ENCODE results near the gene ERBB4. TPM values are rescaled to one million over a fixed set of nuclear protein-coding genes. Genes with fewer than 3 reads are reported as not detected.

Gene ERBB4
- total and polyA plus RNA-seq, 5 donors, result 4.3 to 38.8 (median 33.4) TPM

DNA sequence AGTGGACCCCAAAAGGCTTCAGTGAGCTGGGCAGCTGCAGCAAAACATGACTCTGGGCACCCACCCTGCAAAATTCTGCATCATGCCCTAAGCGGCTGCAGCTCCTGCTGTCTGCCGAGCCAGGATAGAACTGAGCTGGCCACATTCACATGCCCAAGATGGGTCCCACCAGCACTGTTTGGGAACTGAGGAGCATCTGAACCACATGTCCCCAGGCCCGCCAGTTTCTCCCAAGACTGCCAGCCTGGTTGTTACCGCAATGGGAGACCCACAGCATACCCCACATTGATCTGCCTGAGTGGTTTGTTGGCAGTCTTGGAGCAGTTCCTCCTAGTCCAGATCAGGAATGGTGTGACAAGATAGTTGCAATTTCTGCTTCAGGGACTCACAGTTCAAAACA is 1035.4 kb downstream of the ERBB4 start:
- intact Hi-C loops (cut with DNase I), result no loop called here
- 90% methylated on average over 4 of the region's 4 CpGs for WGBS
- Histone ChIP-seq H3K27ac (ENCODE audit: low read length) (no peak overlapping the region), H3K27me3 (ENCODE audit: control insufficient read depth, insufficient read depth) (no peaks in the 10 kb centered on the region), H3K4me3 (ENCODE audit: low read length) (no peak overlapping the region), H3K9me3 (ENCODE audit: control insufficient read depth, low read length) (no peaks in the 10 kb centered on the region), H3K4me1 (ENCODE audit: control insufficient read depth, insufficient read depth, low read length) (no peaks in the 10 kb centered on the region)
- DNase-seq (no peak), ATAC-seq (peak in 1 of 2 donors; percentile 19)

DNA sequence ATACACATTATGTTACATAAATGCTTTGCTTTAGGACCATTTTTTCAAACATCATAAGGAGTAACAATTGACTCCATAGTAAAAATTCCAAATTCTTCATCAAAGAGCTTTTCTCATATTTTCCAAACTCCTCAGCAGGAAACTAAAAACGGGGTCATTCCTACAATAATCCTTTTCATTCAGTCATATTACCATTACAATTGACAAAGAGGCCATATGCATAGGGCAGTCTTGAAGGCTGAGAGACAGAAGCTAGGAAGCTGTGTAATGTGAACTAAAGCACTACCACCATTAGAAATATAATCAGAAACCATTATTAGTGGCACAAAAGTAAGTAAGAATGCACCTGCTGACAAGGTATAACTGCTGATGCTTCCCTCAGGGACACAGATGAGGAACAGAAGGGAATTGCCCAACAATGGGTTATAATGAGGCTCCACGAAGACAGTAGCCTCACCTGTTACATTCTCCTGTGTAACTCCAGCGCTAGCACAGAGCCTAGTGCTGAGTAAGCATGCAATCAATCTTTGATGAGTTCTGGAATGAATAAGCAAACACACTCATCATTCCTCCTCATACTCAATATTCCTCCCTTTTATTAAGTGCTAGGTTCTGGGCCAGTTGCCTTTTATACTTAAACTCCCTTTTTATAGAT is 1039.9 kb downstream of the ERBB4 start:
- Histone ChIP-seq H3K4me3 (ENCODE audit: low read length) (no peak overlapping the region), H3K27ac (ENCODE audit: low read length) (no peak overlapping the region), H3K9me3 (ENCODE audit: control insufficient read depth, low read length) (no peaks in the 10 kb centered on the region), H3K27me3 (ENCODE audit: control insufficient read depth, insufficient read depth) (no peaks in the 10 kb centered on the region), H3K4me1 (ENCODE audit: control insufficient read depth, insufficient read depth, low read length) (no peaks in the 10 kb centered on the region)
- intact Hi-C loops (cut with DNase I), result no loop called here
- ATAC-seq, result no peak
- 38% methylated on average over 3 of the region's 3 CpGs for WGBS
- DNase-seq, result no peak

DNA sequence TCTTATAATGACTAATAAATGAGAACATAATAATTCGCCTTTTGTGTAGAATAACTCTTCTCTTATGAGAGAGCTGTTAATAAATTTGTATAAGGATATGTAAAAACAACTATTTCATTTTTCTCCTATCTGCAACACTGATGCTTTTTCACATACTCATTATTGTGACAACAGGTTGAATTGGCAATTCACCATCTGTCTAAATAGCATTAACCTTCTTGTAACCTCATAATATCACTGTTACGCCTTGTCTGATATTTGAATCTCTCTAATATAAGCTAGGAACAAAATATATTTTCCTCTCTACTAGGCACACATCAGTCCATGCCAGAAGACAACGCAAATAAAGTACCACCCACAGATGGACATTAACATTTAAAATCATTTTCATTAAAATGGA is 1043.3 kb downstream of the ERBB4 start:
- no peaks in the 10 kb centered on the region for H3K4me1 ChIP-seq (ENCODE audit: control insufficient read depth, insufficient read depth, low read length)
- 79% methylated on average over 3 of the region's 3 CpGs for WGBS
- no peaks in the 10 kb centered on the region for H3K27me3 ChIP-seq (ENCODE audit: control insufficient read depth, insufficient read depth)
- ATAC-seq (no peak), DNase-seq (no peak)
- no peaks in the 10 kb centered on the region for H3K9me3 ChIP-seq (ENCODE audit: control insufficient read depth, low read length)
- H3K4me3 ChIP-seq (ENCODE audit: low read length), result no peak overlapping the region
- no peak overlapping the region for H3K27ac ChIP-seq (ENCODE audit: low read length)
- intact Hi-C loops (cut with DNase I), result no loop called here

DNA sequence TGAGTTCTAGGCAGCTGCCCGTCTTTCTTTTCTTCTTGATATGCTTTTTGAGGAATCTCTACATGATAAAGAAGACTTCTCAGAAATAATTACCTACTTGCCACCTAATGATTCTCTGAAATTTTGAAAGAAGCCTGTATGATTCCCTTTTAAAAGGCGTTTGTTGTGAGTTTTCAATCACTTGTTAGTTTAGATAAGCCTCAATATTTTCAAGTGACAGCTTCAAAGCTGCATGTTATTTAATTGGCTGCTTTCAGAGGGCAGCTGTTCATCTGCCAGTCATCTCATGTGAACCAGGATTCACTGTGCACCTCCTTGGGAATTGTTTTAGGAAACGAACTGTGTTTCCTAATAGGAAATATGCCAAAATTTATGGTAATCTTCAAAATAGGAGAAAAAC is 1044.1 kb downstream of the ERBB4 start:
- WGBS, result 27% methylated on average over 3 of the region's 3 CpGs
- Histone ChIP-seq H3K27me3 (ENCODE audit: control insufficient read depth, insufficient read depth) (no peaks in the 10 kb centered on the region), H3K4me3 (ENCODE audit: low read length) (no peak overlapping the region), H3K9me3 (ENCODE audit: control insufficient read depth, low read length) (no peaks in the 10 kb centered on the region), H3K27ac (ENCODE audit: low read length) (no peak overlapping the region), H3K4me1 (ENCODE audit: control insufficient read depth, insufficient read depth, low read length) (no peaks in the 10 kb centered on the region)
- DNase-seq (no peak), ATAC-seq (no peak)
- intact Hi-C loops (cut with DNase I), result no loop called here

DNA sequence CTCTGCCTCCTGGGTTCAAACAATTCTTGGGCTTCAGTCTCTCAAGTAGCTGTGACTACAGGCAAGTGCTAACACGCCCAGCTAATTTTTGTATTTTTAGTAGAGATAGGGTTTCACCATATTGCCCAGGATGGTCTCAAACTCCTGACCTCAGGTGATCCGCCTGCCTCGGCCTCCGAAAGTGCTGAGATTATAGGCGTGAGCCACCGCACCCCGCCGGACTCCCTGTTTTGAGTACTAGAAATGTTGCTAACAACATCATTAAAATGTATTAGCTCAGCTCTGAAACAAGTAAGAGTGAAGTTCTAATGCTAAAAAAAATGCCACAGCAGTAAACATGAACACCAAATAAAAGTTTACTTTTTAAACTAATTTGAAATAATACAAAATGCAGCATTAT is 1044.5 kb downstream of the ERBB4 start:
- intact Hi-C loops (cut with DNase I), result no loop called here
- H3K4me1 ChIP-seq (ENCODE audit: control insufficient read depth, insufficient read depth, low read length), result no peaks in the 10 kb centered on the region
- no peaks in the 10 kb centered on the region for H3K27me3 ChIP-seq (ENCODE audit: control insufficient read depth, insufficient read depth)
- H3K27ac ChIP-seq (ENCODE audit: low read length), result no peak overlapping the region
- no peaks in the 10 kb centered on the region for H3K9me3 ChIP-seq (ENCODE audit: control insufficient read depth, low read length)
- 83% methylated on average over 8 of the region's 8 CpGs for WGBS
- no peak overlapping the region for H3K4me3 ChIP-seq (ENCODE audit: low read length)
- DNase-seq (no peak), ATAC-seq (no peak)

DNA sequence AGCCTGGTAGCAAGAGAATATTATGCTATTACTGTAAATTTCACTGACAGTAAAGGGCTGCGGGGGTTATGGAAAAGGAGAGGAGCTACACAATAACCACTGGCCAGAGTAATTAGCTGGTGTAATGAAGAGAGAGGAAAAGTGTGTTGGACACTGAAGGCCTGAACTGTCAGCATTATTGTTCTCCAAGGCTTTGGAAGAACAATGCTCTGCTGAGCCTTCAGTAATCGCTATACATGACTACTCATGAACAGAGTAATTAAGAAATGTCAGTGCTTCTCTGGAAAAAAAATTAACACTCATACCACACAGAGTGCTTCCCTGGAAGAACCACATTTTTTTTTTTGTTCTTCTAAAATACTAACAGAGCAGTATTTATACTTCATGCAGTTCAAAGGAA is 1050.9 kb downstream of the ERBB4 start:
- H3K4me3 ChIP-seq (ENCODE audit: low read length), result no peak overlapping the region

DNA sequence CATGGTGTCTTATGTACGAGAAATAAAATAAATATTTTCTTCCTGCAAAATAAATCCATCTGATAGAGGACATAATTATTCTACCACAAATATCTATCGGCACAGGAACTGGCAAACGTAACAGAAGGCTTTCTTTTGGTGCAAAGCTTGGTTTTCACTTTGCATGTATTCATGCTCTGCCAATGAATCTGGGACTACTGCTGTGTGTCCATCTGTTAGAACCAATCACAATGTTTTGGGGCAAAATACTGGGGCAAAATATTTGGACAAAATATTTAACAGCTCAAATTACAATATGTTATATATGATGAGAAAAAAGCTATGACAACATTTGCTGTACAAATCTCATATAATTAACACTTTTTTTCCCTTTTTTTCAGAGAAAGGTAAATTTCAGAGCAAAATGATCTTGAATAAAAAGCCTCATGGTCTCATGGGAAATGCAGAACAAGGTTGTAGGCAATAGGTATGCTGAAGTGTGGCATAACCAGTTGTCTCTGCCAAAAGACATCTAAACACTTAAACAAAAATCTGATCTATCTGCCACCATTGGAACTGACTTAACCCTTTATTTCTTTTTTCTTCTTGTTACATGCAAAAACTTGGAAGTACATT is 1059.0 kb downstream of the ERBB4 start:
- Histone ChIP-seq H3K27me3 (ENCODE audit: control insufficient read depth, insufficient read depth) (no peaks in the 10 kb centered on the region), H3K4me3 (ENCODE audit: low read length) (no peak overlapping the region), H3K9me3 (ENCODE audit: control insufficient read depth, low read length) (no peaks in the 10 kb centered on the region), H3K27ac (ENCODE audit: low read length) (no peak overlapping the region), H3K4me1 (ENCODE audit: control insufficient read depth, insufficient read depth, low read length) (no peaks in the 10 kb centered on the region)
- ATAC-seq (no peak), DNase-seq (no peak)
- WGBS, result 75% methylated on average over 3 of the region's 3 CpGs
- intact Hi-C loops (cut with DNase I), result no loop called here

More for the DNA sequence above, 1050.9 kb downstream of the ERBB4 start:
- 77% methylated on average over 2 of the region's 2 CpGs for WGBS
- intact Hi-C loops (cut with DNase I), result no loop called here
- no peak for ATAC-seq
- Histone ChIP-seq H3K27ac (ENCODE audit: low read length) (no peak overlapping the region), H3K4me1 (ENCODE audit: control insufficient read depth, insufficient read depth, low read length) (no peaks in the 10 kb centered on the region), H3K9me3 (ENCODE audit: control insufficient read depth, low read length) (no peaks in the 10 kb centered on the region), H3K27me3 (ENCODE audit: control insufficient read depth, insufficient read depth) (no peaks in the 10 kb centered on the region)
- no peak for DNase-seq

DNA sequence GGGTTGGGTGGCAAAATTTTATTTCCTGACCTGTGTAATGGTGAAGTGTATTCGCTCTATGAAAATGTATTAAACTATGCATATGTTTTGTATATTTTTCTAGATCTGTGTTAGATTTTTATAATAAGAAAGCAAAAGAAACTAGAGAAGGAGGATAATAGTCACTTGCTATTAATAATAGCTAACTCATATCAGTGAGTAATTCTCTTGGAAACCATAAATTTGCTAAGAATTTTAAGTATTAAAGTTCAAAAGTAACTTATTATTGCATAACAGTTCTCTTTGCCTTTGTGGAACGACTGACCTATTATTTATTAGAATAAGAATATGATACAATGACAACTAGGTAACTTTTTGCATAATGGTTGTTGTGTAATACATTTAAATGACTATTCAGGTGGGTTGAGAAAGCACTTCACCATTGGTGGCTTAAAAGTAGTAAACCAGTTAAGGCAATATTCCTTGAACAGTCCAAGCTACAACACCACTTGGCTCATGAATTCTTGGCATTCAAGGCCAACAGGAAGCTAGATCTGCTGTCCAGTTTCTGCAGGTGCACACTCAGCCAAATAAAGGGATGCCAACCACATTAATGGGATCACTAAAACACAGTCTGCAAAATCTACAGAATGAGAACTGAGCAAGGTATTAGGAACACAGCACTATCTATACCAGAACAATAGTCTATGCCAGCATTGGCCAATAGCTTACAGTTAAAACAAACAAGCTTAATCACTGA is 1060.9 kb downstream of the ERBB4 start:
- intact Hi-C loops (cut with DNase I), result no loop called here
- ATAC-seq (no peak), DNase-seq (no peak)
- no peak overlapping the region for H3K4me3 ChIP-seq (ENCODE audit: low read length)
- 75% methylated on average over 2 of the region's 2 CpGs for WGBS
- H3K27ac ChIP-seq (ENCODE audit: low read length), result no peak overlapping the region
- H3K9me3 ChIP-seq (ENCODE audit: control insufficient read depth, low read length), result no peaks in the 10 kb centered on the region
- no peaks in the 10 kb centered on the region for H3K4me1 ChIP-seq (ENCODE audit: control insufficient read depth, insufficient read depth, low read length)
- H3K27me3 ChIP-seq (ENCODE audit: control insufficient read depth, insufficient read depth), result no peaks in the 10 kb centered on the region

DNA sequence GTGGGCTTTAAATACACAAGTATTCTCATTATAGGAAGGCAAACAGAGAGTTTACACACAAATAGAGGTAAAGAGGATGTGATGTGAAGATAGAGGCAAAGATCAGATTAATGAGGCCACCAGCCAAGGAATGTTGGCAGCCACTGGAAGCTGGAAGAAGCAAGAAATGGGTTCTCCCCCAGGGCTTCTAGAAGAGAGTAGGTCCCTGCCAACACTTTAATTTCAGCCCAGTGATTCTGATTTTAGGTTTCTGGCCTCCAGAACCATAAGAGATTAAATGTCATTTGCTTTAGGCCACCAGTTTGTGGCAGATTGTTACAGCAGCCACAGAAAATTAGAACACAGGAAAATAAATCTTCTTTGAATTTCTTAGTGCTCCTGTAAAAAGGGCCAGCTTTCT is 1065.5 kb downstream of the ERBB4 start:
- Histone ChIP-seq H3K9me3 (ENCODE audit: control insufficient read depth, low read length) (no peaks in the 10 kb centered on the region), H3K27ac (ENCODE audit: low read length) (no peak overlapping the region), H3K4me3 (ENCODE audit: low read length) (no peak overlapping the region), H3K4me1 (ENCODE audit: control insufficient read depth, insufficient read depth, low read length) (no peaks in the 10 kb centered on the region), H3K27me3 (ENCODE audit: control insufficient read depth, insufficient read depth) (no peaks in the 10 kb centered on the region)
- intact Hi-C loops (cut with DNase I), result no loop called here
- no peak for ATAC-seq
- DNase-seq, result no peak

DNA sequence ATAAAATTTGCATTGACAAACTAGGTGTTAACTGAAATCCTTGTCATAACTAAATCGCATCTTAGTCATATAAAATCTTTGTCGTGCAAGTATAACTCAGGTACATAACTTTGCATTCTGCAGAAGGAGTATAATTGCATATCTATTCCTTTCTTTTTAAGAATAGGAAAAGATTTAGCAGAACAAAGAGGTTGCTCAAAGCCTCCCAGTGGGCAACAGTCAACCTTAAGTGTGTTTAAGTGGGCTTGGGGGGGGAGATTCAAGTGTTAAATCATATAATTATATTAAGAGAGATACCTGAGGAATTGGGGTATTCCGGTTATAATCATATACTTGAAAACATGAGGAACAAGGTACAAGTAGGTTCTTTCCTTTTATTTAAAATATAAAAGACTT is 1068.9 kb downstream of the ERBB4 start:
- no peaks in the 10 kb centered on the region for H3K4me1 ChIP-seq (ENCODE audit: control insufficient read depth, insufficient read depth, low read length)
- 76% methylated on average over 3 of the region's 3 CpGs for WGBS
- DNase-seq (no peak), ATAC-seq (no peak)
- H3K9me3 ChIP-seq (ENCODE audit: control insufficient read depth, low read length), result no peaks in the 10 kb centered on the region
- no peak overlapping the region for H3K27ac ChIP-seq (ENCODE audit: low read length)
- H3K4me3 ChIP-seq (ENCODE audit: low read length), result no peak overlapping the region
- no peaks in the 10 kb centered on the region for H3K27me3 ChIP-seq (ENCODE audit: control insufficient read depth, insufficient read depth)
- intact Hi-C loops (cut with DNase I), result no loop called here

DNA sequence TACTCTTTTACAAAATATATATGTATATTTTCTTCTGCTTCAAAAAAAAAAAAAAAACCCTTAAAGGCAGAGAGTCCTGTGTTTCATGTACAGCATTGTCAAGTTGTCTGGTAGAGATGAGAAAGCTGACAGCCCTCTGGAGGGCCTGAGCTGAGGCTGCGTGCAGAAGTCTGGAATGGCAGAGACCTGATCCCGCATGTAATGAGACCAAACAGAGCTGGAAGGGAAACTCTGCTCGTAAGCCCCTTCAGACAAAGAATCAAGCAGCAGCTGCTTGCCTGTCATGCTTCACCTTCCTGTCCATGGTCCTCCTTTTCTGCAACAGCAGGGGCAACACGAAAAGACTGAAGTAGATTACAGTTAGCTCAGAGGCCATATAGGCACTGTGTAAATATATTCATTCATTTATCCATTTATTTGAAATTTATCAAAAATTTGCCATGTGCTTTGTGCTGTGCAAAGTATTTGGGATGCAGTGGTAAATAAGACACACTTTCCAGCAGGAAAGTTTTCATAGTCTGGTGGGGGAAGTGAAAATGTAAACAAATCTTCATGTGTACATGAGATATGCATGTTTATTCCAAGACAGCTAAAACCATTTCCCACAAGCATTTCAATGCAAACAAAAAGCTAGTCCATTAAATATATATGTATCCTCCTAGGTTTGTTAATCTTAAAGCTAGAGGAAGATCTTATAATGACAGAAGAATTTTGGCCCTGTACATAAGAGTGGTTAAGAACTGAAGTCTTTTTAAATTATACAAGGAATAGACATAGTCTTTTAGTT is 1069.5 kb downstream of the ERBB4 start:
- Histone ChIP-seq H3K27me3 (ENCODE audit: control insufficient read depth, insufficient read depth) (no peaks in the 10 kb centered on the region), H3K4me1 (ENCODE audit: control insufficient read depth, insufficient read depth, low read length) (no peaks in the 10 kb centered on the region), H3K9me3 (ENCODE audit: control insufficient read depth, low read length) (no peaks in the 10 kb centered on the region), H3K27ac (ENCODE audit: low read length) (no peak overlapping the region), H3K4me3 (ENCODE audit: low read length) (no peak overlapping the region)
- no peak for DNase-seq
- no peak for ATAC-seq
- intact Hi-C loops (cut with DNase I), result no loop called here
- 27% methylated on average over 4 of the region's 4 CpGs for WGBS

Measured in right cardiac atrium (tissue), 5 donors.